ENCODE results near the gene MS4A12.

The MS4A12 gene

DNA sequence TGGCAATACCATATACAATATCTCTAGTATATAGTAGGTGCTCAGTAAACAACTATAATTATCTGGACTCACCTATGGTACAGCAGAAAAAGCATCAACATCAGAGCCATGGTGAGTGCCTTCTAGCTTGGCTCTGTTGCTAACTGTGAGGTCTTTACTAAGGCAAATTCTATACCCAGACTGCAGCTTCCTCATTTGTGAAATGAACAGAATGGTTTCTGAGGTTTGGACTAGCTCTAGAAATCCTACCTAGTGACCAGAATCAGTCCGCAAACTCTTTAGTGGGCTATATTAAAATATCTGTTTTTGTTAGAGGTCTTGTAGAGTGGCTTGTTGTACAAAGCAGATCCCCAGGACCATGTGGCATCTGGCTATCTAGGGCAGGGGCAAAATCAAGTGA, 33.2 kb upstream of the MS4A12 start:
- in situ Hi-C loops (cut with MboI; ENCODE audit: low pct_unique_long_range_greater_than_20kb, low sequenced_read_pairs, unreplicated experiment): no loop called here
- DNase-seq (ENCODE audit: low spot score): no peak
- TF ChIP-seq CTCF (IDR thresholded peaks at IDR 0.05; ENCODE audit: extremely low read depth, insufficient read depth, missing control alignments): no peak

DNA sequence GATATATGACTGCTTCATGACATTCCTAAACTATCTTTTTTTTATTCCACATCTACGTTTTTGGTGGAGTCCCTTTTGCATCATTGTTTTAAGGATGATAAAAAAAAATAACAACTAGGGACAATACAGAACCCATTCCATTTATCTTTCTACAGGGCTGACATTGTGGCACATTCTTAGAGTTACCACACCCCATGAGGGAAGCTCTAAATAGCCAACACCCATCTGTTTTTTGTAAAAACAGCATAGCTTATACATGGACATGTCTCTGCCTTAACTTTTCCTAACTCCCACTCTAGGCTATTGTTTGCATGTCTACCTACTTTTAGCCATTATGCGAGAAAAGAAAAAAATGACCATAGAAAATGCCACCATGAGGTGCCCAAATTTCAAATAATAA, 23.7 kb upstream of the MS4A12 start:
- no peak for TF ChIP-seq CTCF (IDR thresholded peaks at IDR 0.05; ENCODE audit: extremely low read depth, insufficient read depth, missing control alignments)
- in situ Hi-C loops (cut with MboI; ENCODE audit: low pct_unique_long_range_greater_than_20kb, low sequenced_read_pairs, unreplicated experiment): loop anchor here (10.0 kb wide), 1 partner anchor 104 kb away; no protein-coding TSS in a partner anchor
- DNase-seq (ENCODE audit: low spot score): no peak

DNA sequence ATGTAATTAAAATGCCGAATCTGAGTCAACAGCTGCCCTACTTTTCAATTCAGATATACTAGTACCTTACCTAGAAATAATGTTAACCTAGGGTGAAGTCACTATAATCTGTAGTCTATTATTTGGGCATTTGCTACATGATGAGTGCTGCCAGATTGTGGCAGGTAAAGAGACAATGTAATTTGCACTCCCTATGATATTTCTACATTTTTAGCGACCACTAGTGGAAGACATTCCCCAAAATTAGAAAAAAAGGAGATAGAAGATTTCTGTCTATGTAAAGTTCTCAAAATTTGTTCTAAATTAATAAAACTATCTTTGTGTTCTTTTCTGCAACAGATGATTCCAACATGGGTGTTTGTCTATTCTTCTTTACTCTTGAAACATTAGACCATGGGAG, 22.9 kb upstream of the MS4A12 start:
- DNase-seq (ENCODE audit: low spot score): no peak
- no peak for TF ChIP-seq CTCF (IDR thresholded peaks at IDR 0.05; ENCODE audit: extremely low read depth, insufficient read depth, missing control alignments)
- in situ Hi-C loops (cut with MboI; ENCODE audit: low pct_unique_long_range_greater_than_20kb, low sequenced_read_pairs, unreplicated experiment): loop anchor here (10.0 kb wide), 1 partner anchor 105 kb away; no protein-coding TSS in a partner anchor

GRCh38 chr11:60477035-60477445, 15.5 kb upstream of the MS4A12 start:
- no peak for DNase-seq (ENCODE audit: low spot score)
- in situ Hi-C loops (cut with MboI; ENCODE audit: low pct_unique_long_range_greater_than_20kb, low sequenced_read_pairs, unreplicated experiment): loop anchor here (25.0 kb wide), 1 partner anchor 665 kb away; the partner anchor contains the start of gene MRPL16
- TF ChIP-seq CTCF (IDR thresholded peaks at IDR 0.05; ENCODE audit: extremely low read depth, insufficient read depth, missing control alignments): no peak

DNA sequence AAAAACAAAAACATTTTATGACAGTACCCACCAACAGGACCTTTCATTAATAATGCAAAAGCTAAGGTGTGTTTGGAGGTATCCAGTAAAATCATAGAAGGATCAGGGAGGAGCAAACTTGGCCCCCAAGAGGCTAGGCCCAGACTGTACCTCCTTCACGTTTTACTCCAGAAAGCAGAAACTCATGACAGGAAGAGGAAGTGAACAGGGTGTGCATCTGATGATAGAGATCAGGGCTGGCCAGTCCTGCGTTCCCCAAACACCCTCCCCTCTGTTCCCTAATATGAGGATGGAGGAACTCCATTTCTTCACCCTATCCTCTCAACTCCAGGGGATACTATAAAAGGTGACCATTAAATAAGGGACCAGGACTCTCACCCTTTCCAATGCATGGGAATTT, 10.2 kb upstream of the MS4A12 start:
- in situ Hi-C loops (cut with MboI; ENCODE audit: low pct_unique_long_range_greater_than_20kb, low sequenced_read_pairs, unreplicated experiment): loop anchor here (10.0 to 25.0 kb wide), 2 partner anchors 218 to 670 kb away; partner anchors contain the start of gene MRPL16
- TF ChIP-seq CTCF (IDR thresholded peaks at IDR 0.05; ENCODE audit: extremely low read depth, insufficient read depth, missing control alignments): no peak
- DNase-seq (ENCODE audit: low spot score): no peak

- peak; percentile 95 for TF ChIP-seq CTCF (IDR thresholded peaks at IDR 0.05; ENCODE audit: extremely low read depth, insufficient read depth, missing control alignments)
- in situ Hi-C loops (cut with MboI; ENCODE audit: low pct_unique_long_range_greater_than_20kb, low sequenced_read_pairs, unreplicated experiment): loop anchor here (10.0 to 25.0 kb wide), 2 partner anchors 221 to 674 kb away; partner anchors contain the start of gene MRPL16
- DNase-seq (ENCODE audit: low spot score): peak; percentile 88
Measured at GRCh38 chr11:60485987-60486386, 6.6 kb upstream of the MS4A12 start.
